Activated B cell treated with CpG ODN at 0.5 μM for 24 hours (primary cell): ENCODE measurements around the gene CHCHD6. TPM values are rescaled to one million over a fixed set of nuclear protein-coding genes. Genes with fewer than 3 reads are reported as not detected.

ENCODE experiments used
- ATAC-seq: fragments of 200-7000 bp; cut with Tn5 transposase; one replicate; pipeline ENCODE4 v1.10.0; 2021; ENCODE audit warnings: low read depth, mild to moderate bottlenecking, moderate library complexity
- CTCF ChIA-PET: fragments of 350-600 bp; sonication (Branson Sonifier 250); formaldehyde crosslinking; loops from one replicate; lab custom pipeline; 2021; ENCODE audit warnings: antibody characterized with exemption; lab: Charles Lee
- POLR2A ChIA-PET: fragments of 350-600 bp; sonication (Branson Sonifier 250); formaldehyde crosslinking; loops from one replicate; lab custom pipeline; 2021; ENCODE audit warnings: antibody characterized with exemption; lab: Charles Lee
- DNase-seq: peaks from one replicate; pipeline ENCODE4 v3.0.0; 2022
- H3K27ac Mint-ChIP-seq: one replicate; pipeline ENCODE4 v1.8.0; 2020; ENCODE audit warnings: mixed read lengths
- H3K27me3 Mint-ChIP-seq: one replicate; pipeline ENCODE4 v1.8.0; 2021; ENCODE audit warnings: mixed read lengths
- H3K36me3 Mint-ChIP-seq: one replicate; pipeline ENCODE4 v1.8.0; 2021; ENCODE audit warnings: low read depth, mixed read lengths
- H3K4me1 Mint-ChIP-seq: one replicate; pipeline ENCODE4 v1.8.0; 2021; ENCODE audit warnings: mixed read lengths
- H3K4me3 Mint-ChIP-seq: one replicate; pipeline ENCODE4 v1.8.0; 2020; ENCODE audit warnings: mild to moderate bottlenecking, mixed read lengths
- H3K9me3 Mint-ChIP-seq: one replicate; pipeline ENCODE4 v1.8.0; 2020; ENCODE audit warnings: mixed read lengths
- CTCF ChIP-seq: fragments of 200-600 bp; IDR thresholded peaks from one replicate; pipeline ENCODE4 v1.8.0; 2022; ENCODE audit warnings: antibody characterized with exemption, mild to moderate bottlenecking
- intact Hi-C: fragments of 100-400 bp; cut with micrococcal nuclease; formaldehyde crosslinking; loops from one replicate; pipeline ENCODE4 v1.15.1; 2024
- total RNA-seq: library from RNA; stranded (reverse); gene quantifications from 2 replicates; pipeline ENCODE4 v1.2.3, GENCODE V29; 2022

The CHCHD6 gene
- total RNA-seq, 1 donor from 2014 or later = 10.0 TPM

- H3K9me3 Mint-ChIP-seq = no peaks in the 10 kb centered on the region
- H3K36me3 Mint-ChIP-seq = peaks cover 1% of the 10 kb centered on the region
- intact Hi-C loops = loop anchor here (2.0 kb wide), 1 partner anchor 22 kb away; no protein-coding TSS in a partner anchor
- DNase-seq = no peak
- ATAC-seq = no peak
- TF ChIP-seq CTCF = no peak
- peaks cover 2% of the 10 kb centered on the region for H3K27me3 Mint-ChIP-seq
- H3K4me3 Mint-ChIP-seq = no peak overlapping the region
- ChIA-PET POLR2A (interaction anchor here (0.6 kb wide), 1 partner anchor 251 kb away, joined by 6 read pairs; no protein-coding TSS in a partner anchor), CTCF (no interaction called here)
- H3K4me1 Mint-ChIP-seq = no peaks in the 10 kb centered on the region
- no peak overlapping the region for H3K27ac Mint-ChIP-seq
Observed at GRCh38 chr3:126934991-126935390, 231.0 kb downstream of the CHCHD6 start.

- peaks cover 2% of the 10 kb centered on the region for H3K27me3 Mint-ChIP-seq
- intact Hi-C loops = loop anchor here (2.0 kb wide), 1 partner anchor 23 kb away; no protein-coding TSS in a partner anchor
- H3K4me1 Mint-ChIP-seq = no peaks in the 10 kb centered on the region
- DNase-seq = no peak
- no peak overlapping the region for H3K4me3 Mint-ChIP-seq
- H3K27ac Mint-ChIP-seq = no peak overlapping the region
- ChIA-PET CTCF (no interaction called here), POLR2A (no interaction called here)
- no peak for TF ChIP-seq CTCF
- ATAC-seq = no peak
- peaks cover 1% of the 10 kb centered on the region for H3K36me3 Mint-ChIP-seq
- no peaks in the 10 kb centered on the region for H3K9me3 Mint-ChIP-seq
Observed at GRCh38 chr3:126935756-126936509, 231.9 kb downstream of the CHCHD6 start.

- no peaks in the 10 kb centered on the region for H3K9me3 Mint-ChIP-seq
- POLR2A ChIA-PET = no interaction called here
- DNase-seq (no peak), ATAC-seq (no peak)
- peaks cover 6% of the 10 kb centered on the region for H3K27me3 Mint-ChIP-seq
- peaks cover 4% of the 10 kb centered on the region for H3K4me1 Mint-ChIP-seq
- H3K27ac Mint-ChIP-seq = no peak overlapping the region
- no peak overlapping the region for H3K4me3 Mint-ChIP-seq
- intact Hi-C loops = no loop called here
- CTCF ChIA-PET = no interaction called here
- TF ChIP-seq CTCF = no peak
- H3K36me3 Mint-ChIP-seq = peaks cover 1% of the 10 kb centered on the region
Observed at GRCh38 chr3:126936853-126937425, 232.9 kb downstream of the CHCHD6 start.

- CTCF ChIA-PET = interaction anchor here (1.1 kb wide), 1 partner anchor 58 kb away, joined by 3 read pairs; no protein-coding TSS in a partner anchor
Observed at GRCh38 chr3:126937533-126937932, 233.5 kb downstream of the CHCHD6 start.

More at GRCh38 chr3:126937533-126937932, 233.5 kb downstream of the CHCHD6 start:
- no peak for TF ChIP-seq CTCF
- intact Hi-C loops = no loop called here
- no peaks in the 10 kb centered on the region for H3K9me3 Mint-ChIP-seq
- no peak overlapping the region for H3K4me3 Mint-ChIP-seq
- H3K36me3 Mint-ChIP-seq = peaks cover 1% of the 10 kb centered on the region
- ATAC-seq (no peak), DNase-seq (no peak)
- H3K27ac Mint-ChIP-seq = no peak overlapping the region
- peaks cover 4% of the 10 kb centered on the region for H3K4me1 Mint-ChIP-seq
- peaks cover 4% of the 10 kb centered on the region for H3K27me3 Mint-ChIP-seq
- POLR2A ChIA-PET = interaction anchor here (1.0 to 1.1 kb wide), 2 partner anchors 16 to 17 kb away, joined by 3 to 4 read pairs; no protein-coding TSS in a partner anchor
